ENCODE data around the gene NTN1. TPM values are rescaled to one million over a fixed set of nuclear protein-coding genes. Genes with fewer than 3 reads are reported as not detected.

The NTN1 gene
- total RNA-seq, 1 donor from 2014 or later = 11.5 TPM

GRCh38 chr17:9292561-9292941, 271.2 kb downstream of the NTN1 start:
- ATAC-seq (peak; percentile 46), DNase-seq (ENCODE audit: low spot score) (no peak)

Other genes starting within 250 kb of the NTN1 start
- not detected for gene MFSD6L, start 222.1 kb upstream of the NTN1 start, total RNA-seq
- 0.18 TPM for gene PIK3R6, start 153.8 kb upstream of the NTN1 start, total RNA-seq
- 3.3 TPM for gene PIK3R5, start 55.8 kb upstream of the NTN1 start, total RNA-seq